HG02943 (cell line): ENCODE data around the gene FAM107B.

ENCODE experiments used
- ATAC-seq: cut with Tn5 transposase; IDR thresholded peaks from one replicate; pipeline ENCODE4 v1.9.1; 2021; ENCODE audit warnings: mild to moderate bottlenecking, low read depth, moderate library complexity; ENCODE audit not compliant: unreplicated experiment

FAM107B gene

DNA sequence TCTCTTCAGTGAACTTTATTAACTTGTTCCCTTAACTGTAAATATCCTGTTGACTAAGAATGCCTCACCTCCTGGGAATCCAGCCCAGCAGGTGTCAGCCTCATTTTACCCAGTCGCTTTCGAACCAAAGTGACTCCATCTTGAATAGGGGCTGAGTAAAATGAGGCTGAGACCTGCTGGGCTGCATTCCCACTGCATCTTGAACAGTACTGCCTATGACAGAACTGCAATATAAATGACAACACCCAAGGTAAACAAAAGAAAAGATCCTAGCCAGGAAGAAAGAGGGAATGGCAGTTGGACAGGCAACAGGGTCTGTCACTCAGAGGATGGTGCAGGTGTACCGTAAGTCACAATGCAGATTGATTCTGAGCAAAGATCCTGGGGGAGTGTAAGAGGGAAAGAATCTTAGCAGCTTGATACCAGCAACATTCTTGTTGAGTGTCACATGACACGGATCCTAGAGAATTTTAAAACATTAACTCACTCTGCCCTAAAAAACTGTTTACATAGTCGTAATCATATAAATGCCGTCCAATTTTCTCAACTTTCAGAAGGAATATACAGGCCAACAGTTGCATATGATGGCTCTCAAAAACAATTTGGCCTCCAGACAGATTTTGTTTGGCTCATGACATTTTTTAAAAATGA lies 4.4 kb upstream of the FAM107B start:
- no peak for ATAC-seq

DNA sequence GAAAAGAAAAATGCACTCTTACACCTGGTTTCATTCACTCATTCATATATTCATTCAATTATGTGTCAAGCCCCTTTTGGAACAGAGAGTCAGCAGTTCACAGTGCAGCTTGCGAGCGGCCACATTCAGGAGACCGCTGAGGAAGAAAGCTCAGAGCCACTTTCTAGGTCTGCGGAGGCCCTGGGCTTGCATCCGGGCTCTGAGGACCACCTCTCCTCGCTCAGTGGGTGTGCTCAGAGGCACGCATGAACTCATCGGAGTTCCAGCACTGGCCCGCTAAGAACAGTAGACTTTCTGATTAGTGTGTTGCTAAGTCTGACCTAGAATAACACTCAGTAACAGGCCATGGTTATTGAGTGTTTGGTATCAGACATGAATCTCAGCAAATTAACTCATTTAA lies 1.8 kb upstream of the FAM107B start:
- ATAC-seq: no peak

DNA sequence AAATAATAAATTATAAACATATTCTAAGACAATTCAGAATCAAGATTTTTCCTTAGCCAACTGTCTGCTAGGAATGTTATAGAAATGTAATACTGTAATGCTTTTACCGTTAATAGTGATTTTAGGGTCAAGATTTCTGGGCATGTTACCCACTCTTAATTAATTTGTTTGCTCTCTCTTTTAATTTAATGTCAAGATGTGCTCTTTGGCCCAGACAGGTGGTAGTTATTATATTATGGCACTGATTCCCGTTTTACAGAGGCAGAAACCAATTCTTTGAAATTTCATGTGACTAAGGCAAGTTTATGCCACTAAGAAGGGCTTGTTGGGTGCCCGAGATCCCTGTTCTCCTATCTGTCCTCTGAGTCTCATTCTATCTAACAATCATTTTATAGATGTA lies 959 bp upstream of the FAM107B start:
- ATAC-seq: no peak

DNA sequence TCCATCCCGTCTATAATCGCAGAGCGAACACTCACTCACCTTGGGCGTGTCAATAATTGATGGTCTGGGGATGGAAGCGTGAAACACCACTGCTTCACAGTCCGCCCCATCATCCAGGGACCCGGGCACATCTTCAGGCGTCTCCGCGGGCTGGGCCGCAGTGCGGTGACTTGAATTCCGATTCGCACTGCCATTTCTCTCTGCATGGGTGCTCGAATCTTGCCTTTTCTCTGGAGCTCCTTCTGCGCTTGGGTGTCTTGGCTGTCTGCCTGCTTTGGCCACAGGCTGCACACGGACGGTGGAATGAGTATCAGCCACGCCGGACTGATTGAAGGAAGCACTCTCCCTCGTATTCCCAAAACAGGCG lies 500 bp downstream of the FAM107B start:
- no peak for ATAC-seq

DNA sequence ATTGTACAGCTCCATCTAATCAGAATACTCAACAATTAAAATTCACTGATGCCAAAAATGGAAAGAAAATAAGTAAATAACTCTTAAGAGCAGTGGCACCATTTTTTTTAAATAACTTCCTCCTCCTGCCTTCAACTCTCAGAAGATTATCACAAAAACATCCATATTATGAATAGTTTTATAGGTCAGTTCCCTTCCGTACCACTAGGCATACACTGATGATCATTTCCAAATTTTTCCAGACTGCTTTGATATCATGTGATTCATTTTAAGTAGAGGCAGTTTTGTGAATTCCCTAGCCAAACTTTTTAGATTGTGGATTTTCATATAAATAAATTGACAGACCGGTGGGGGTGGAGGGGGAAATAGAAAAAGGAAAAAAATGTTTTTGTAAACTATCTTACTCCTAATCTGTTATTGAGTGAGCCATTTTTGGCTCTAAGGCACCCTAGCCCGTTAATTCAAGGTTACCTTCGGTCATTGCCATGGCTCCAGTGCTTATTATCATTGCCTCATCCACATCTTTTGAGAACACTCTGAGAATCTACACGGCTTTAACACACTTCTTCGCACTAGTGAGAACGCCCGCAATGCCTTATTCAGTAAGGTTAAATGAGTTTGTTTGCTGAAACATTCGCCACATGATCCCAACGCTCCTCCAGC lies 1.0 kb downstream of the FAM107B start:
- no peak for ATAC-seq

DNA sequence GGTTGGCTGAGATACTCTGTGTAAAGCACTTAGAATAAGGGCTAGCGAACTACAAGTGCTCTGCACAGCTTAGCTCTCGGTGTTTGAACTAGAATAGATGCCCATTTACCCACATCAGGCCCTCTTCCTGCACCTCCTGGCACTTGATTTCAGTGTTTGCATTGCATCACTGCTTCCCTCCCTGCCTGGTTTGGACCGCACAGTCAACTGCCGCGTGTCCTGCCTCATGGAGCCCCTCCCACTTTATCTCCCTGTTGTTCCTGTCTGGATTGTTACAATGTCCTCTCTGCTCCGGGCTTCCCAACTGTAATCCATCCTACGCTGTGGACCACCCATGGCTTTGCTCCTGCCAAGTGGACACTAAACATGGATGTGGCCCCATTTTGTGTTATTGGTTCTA lies 2.3 kb downstream of the FAM107B start:
- no peak for ATAC-seq

DNA sequence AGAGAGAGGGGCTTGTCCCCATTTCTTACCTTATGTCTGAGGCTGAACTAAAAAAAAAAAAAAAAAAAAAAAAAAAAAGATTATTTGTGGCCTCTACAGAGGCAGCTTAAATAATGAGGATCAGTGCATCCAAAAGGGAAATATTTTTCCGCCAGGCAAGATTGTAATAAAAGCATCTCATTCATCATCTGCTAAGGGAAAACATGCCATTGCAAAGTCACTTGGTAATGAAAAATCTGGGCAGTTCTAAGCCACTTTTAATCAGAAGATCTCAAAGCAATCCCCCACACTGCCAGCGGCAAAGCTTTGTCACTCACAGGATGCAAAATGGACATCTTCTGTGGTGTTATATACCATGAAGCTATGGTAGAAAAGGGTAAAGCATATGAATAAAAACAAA lies 3.8 kb downstream of the FAM107B start:
- no peak for ATAC-seq

DNA sequence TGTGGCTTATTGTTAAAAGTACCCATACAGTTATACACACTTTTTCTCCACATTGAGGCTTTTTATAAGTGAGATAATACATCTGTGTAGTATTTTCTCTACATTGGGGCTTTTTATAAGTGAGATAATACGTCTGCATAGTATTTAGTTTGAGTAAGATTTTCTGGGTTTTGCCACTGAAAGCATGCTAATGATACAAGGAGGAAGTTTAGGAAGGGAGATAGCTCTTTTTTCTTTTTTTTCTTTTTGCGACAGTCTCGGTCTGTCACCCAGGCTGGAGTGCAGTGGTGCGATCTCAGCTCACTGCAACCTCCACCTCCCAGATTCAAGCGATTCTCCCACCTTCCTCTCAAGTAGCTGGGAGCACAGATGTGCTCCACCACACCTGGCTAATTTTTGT lies 13.3 kb downstream of the FAM107B start:
- ATAC-seq: no peak

DNA sequence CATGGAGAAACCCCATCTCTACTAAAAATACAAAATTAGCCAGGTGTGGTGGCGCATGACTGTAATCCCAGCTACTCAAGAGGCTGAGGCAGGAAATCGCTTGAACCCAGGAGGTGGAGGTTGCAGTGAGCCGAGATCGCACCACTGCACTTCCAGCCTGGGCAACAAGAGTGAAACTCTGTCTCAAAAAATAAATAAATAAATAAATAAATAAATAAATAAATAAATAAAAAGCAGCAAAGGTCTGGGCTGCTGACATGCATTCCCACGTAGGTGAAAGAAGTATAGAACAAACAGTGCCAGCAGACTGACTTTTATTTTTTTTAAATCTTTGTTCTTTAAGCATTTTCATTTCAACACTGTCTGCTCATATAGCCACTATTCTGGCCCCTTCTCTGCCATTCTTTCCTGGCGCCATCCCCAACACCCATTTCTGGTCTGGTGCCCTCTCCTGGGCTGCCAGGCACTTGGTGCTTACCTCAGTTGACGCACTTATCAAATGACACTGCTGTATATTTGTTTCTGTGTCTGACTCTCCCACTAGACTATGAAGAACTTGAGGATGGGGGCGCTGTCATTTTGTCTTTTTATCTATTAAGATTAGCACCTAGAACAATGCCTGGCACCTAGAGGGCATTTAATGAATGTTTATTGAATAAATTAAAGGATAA lies 15.6 kb downstream of the FAM107B start:
- no peak for ATAC-seq

DNA sequence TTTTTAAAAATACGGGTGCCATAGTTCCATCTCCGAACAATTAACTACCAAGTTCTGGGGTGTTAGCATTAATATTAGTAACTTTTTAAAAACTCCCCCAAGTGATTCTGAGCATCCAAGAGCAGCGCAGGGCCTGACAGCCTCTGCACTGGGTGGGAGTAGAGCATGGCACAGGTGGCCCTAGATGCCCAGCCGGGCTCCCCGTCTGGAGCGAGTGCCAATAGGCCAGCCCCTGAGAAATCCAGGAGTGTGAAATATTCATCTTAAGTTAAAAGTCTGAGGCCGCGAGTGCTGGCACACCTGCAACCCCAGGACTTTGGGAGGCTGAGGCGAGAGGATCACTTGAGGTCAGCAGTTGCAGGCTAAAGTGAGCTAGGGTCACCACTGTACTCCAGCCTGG lies 16.2 kb downstream of the FAM107B start:
- ATAC-seq: no peak

DNA sequence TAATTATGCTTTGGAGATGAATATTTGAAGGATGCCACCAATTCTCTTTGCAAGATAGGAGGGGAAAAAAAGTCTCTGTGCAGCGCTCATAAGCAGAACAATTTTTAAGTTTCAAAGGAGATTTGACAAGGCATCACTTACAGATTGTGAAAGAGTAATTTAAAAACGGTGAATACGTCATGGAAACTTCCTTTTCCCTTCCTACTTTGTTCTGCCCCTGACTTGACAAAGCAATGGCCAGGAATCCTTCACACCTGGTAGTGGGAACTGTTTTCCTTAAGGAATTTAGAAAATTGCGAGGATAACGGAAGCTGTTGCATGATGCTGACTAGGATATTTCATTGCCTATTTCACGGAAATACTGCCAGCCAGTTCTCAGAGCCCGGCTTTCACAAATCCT lies 16.7 kb downstream of the FAM107B start:
- ATAC-seq: no peak

DNA sequence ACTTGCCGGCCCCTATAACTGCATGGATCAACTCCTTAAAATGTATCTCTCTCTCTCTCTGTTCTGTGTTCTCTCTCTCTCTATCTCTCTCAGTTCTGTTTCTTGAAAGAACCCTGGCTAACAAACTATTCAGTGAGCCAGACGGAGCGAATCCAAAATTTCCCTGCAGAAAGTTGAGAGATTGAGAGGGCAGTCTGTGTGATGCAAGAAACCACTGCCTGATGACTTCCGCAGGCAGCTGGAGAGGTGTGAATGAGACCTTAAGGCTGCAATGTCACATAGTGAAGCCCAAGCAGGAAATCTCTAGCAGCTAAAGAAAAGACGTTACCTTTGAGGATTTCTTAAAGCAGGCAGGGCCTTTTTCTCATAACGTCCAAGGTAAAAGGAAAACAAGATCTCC lies 17.3 kb downstream of the FAM107B start:
- ATAC-seq: no peak

DNA sequence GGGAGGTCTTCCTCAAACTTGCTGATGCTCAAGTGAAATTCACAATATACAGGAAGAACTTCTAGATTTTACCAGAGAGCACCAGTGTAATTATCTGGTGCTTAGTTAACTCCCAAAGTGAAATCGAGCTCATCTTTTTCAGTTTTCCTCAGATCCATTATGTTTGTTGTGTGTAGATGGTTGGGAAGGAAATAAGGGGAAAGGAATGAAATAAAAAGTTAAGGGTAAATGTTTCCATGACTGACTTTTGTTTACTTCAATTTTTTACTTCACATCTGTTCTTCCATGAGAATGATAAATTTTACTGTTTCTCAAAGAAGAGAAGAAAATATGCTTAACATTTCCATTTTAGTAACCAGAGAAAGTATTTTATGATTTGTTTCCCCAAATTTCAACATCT lies 21.3 kb downstream of the FAM107B start:
- ATAC-seq: no peak

DNA sequence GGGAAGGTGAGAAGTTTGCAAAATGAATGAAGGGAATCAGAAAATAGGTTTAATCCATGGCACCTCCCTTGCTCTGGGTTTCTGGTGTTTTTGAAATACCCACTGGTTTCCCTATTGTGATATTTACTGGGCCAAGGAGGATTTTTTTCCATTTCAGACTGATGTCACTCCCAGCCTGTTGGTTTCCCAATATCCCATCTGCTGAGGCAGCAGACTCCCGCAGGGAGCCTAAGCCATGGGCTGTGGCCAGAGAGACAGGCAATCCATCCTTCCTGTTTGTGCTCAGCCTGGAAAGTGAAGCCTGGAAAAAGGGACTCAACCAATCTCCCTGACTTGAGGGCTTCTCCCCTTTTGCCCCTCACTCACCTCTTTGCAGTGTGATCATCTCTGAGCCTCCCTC lies 22.8 kb downstream of the FAM107B start:
- ATAC-seq: no peak

DNA sequence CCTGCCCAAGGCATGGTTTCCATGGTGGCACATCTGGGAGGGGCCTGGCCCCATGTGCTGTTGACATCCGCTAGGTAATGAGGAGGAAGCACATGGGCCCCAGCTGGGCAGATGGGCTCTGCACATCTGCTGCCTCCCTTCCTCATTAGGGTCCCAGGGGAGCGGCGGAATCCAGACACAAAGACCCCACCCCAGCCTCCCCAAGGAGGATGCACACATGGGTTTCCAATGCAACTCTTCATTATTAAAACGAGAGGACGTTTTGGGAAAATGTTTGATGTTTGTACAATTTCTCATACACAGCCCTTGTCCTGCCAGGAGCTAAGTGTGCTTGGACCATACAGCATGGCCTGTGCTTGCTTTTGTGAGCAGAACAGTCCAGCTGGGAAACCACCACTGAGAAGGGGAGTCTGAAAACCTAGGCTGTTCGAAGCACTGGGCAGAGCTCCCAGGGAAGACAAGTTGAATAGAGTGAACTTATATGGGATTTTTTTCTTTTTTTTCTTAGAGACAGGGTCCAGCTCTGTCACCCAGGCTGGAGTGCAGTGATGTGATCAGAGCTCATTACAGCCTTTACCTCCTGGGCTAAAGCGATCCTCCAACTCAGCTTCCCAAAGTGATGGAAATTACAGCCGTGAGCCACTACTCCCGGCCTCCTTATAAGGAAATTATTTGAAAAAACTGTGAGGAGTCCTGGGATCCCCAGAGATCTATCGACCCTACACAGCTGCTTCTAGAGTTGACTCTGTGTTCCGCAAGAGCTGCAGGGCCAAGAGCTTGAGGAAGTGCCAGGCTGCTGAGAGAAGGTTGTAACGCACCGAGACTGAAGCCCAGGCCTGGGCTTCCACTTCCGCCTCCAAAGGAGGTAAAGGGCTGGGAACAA lies 23.4 kb downstream of the FAM107B start:
- no peak for ATAC-seq

DNA sequence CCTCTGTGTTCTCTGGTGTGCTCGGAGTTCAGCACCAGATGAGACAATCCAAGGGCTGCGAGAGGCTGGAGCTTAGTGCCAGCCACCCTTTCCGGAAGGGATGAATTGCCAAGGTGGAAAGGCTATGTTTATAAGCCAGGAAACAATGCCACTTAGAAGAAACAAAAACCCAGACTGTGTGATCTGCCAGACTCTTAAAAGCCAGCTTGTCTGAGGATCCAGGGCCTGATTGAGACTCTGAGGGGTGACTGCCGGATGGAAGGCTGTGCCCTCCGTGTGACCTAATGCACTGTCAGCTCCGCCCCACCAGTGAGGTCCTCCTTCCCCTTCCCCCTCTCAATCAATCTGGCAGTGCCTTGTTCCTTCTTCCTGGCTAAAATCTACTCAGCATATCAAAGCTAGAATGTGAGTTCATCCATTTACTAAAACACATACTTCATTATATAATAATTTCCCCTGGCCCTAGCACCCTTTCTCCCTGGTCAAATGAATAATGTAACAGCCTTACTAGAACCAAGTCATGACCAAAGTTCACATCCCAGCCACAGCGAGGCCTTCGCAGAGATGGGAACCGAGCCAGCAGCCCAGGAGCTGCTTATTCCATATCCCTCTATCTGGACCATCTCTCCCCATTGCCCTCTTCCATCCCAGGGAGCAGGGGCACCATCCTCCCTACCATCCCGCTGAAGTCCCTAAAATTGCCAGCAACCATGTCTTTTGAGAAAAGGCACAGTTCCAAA lies 25.5 kb downstream of the FAM107B start:
- ATAC-seq: no peak

DNA sequence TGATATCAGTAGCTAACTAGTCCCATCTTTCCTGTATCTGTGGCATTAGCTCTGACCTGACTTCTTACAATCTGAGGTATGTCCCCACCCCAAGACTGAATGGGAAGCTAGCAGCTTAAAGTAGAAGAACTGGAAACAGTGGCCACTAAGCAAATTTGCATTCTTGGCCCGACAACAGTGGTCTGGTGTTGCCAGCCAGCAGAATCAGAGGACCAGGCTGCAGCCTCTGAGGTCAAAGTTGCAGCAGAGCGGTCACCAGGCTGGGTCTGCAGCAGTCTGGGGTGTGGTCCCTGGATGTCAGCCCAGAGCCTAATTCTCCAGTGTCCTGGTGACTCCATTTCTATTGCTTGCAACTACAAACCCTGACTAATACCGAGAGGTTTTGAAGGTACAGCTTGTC lies 26.3 kb downstream of the FAM107B start:
- no peak for ATAC-seq

DNA sequence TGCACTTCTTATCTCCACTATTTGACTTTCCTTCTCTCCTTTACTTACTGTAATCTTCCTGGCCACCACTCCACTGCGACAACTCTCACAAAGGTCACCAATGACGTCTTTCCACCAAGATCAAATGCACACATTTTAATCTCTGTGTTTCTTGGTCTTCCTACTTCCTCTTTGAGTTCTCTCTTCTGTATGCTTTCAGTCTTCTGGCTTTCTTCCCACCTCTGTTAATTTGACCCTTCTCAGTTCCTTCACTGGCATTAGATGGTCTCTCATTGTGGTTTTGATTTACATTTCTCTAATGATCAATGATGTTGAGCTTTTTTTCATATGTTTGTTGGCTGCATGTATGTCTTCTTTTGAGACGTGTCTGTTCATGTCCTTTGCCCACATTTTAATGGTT lies 31.9 kb downstream of the FAM107B start:
- peak; percentile 72 for ATAC-seq

DNA sequence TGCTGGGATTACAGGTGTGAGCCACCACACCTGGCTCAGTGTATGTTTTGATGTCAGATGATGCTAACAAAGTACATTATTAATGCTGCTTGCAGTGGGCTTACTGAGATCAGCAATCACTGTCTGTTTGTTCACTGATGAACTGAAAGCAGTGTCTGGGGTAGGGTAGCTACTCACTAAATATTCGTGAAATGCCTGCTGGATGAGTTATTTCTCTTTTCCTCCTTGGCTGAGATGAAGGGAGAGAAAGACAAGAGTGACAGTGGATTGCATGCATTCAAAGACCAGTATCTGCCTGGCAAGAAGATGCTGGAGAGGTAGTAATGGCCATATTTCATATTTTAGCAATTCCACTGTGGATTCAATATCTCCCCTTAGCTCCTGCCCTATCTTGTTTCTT lies 32.3 kb downstream of the FAM107B start:
- no peak for ATAC-seq

DNA sequence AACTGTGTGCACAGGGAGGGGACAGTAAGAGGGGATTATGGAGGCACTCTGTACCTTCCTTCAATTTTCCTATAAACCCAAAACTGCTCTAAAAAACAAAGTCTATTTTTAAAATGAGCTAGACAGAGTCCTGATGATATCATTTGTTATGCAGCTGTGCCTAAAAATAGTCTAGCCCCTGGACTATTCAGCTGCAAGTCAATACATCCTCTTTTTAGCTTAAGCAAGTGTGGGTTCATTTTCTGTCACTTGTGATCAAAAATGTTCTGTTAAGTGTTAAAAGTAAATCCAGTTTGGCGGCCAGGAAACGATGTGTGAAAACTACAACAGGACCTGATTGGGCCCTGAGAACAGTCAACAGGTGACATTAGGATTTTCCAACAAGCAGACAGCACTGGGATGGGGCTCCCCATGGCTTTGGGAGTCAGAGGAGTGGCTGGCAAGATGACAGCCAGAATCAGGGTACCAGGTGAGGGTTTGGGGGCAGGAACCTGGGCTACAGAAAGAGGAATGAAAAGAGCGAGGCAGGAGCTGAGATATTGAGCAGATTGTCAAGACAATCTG lies 33.9 kb downstream of the FAM107B start:
- no peak for ATAC-seq
